Measurements from ENCODE around the gene HTATIP2. TPM values are rescaled to one million over a fixed set of nuclear protein-coding genes. Genes with fewer than 3 reads are reported as not detected.

The HTATIP2 gene
- total and polyA plus RNA-seq, 2 of the 4 experiments (the other 2 are of a cell fraction): 7.2 to 11.6 TPM

DNA sequence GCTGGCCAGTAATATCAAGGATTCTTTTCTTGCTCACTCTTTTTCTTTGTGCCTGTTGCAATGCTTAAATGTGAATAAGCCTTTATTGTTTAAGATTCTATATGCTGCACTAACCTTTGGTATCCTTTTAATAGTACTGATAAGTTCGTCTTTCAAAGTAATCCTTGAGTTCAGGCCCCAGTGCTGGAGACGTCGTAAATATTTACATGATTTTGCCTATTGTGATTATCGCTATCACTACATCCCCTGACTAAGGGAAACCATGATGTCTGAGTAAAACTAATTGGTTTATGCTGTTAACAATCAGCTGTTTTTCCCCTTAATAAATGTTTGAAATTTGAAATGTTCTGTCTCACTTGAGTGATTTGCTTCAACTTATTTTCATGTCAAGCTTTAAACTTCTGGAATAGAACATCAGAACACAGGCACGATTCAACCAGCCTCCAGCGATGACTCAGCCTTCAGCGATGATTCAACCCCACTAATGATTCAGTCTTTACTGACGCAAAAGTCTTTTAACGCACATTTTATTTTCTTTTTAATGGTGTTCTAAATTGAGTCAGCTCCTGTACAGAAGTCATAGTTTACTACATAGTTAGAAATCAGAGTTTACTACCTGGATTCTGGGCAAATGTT lies 3.9 kb downstream of the HTATIP2 start (continued):
- TF ChIP-seq FOS (IDR thresholded peaks at IDR 0.05; ENCODE audit: low read depth, low read length): peak; percentile 99

DNA sequence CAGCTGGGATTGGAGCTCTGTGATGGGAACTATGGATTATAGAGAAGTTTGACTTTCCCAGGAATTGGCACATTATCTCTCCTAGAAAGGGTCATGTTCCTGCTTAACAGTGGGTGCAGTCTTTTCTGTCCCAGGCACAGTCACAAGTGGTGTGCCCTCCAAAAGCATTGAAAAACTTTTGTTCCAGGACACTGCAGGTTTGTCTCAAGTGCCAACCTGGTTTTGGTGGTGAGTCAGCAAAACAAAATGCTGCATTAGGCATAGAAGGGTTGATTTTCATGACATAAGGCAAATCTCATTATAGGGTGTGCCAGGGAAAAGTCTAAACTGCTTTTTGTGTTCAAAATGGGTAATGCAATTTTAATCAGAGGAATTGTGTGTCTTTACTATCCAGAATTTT lies 4.9 kb downstream of the HTATIP2 start:
- Histone ChIP-seq H3K79me1 (ENCODE audit: low read depth in 1 of 2, low read length in 2 of 2) (peaks cover 13 to 23% of the 10 kb centered on the region in 2 experiments), H2BK5ac (ENCODE audit: low read depth, low read length, poor library complexity, severe bottlenecking) (peak overlapping the region; percentile 49), H3K4me1 (ENCODE audit: control insufficient read depth, insufficient read depth, low read length) (peaks cover 17% of the 10 kb centered on the region), H3K27ac (ENCODE audit: insufficient read depth, low read length) (peak overlapping the region; percentile 26), H3K56ac (ENCODE audit: extremely low read depth, insufficient read depth, low read length) (peak overlapping the region; percentile 43; the same call in 1 of the 2 replicates), H3K23ac (ENCODE audit: low read depth, low read length) (peak overlapping the region; percentile 39; the same call in 1 of the 2 replicates), H4K8ac (ENCODE audit: low read depth in 2 of 2, low read length in 2 of 2) (peak overlapping the region; percentile 20 to 37; a peak in 3 of 4 replicates), H3K9me1 (ENCODE audit: insufficient read depth, low read length) (peaks cover 4% of the 10 kb centered on the region), H2AK9ac (replicated peaks; ENCODE audit: low read depth, low read length, poor library complexity) (no peak overlapping the region), H4K20me1 (ENCODE audit: insufficient read depth, low read length) (no peaks in the 10 kb centered on the region), H3K4ac (ENCODE audit: low read depth, low read length) (peak overlapping the region; percentile 32), H2BK20ac (ENCODE audit: low read depth, low read length) (peak overlapping the region; percentile 89), H3K14ac (replicated peaks; ENCODE audit: low read depth, low read length) (peak overlapping the region; percentile 70), H3K4me3 (ENCODE audit: insufficient read depth, low read depth, low read length) (no peak overlapping the region), H3K27me3 (ENCODE audit: control insufficient read depth, insufficient read depth, low read length) (no peaks in the 10 kb centered on the region), H2AFZ (replicated peaks; ENCODE audit: low read length, poor library complexity) (no peak overlapping the region), H3K4me2 (ENCODE audit: low read depth, low read length) (no peak overlapping the region; the same call in 1 of the 2 replicates), H4K91ac (ENCODE audit: insufficient read depth, low read depth, low read length) (peak overlapping the region; percentile 73), H3K18ac (ENCODE audit: low read depth, low read length) (peak overlapping the region; percentile 17), H3K9me3 (ENCODE audit: control insufficient read depth, insufficient read depth, low read length) (no peaks in the 10 kb centered on the region), H3K36me3 (ENCODE audit: control insufficient read depth, insufficient read depth, low read length) (0 out of 2 replicates have a peak, but pooled peaks cover 1% of the 10 kb centered on the region), H2AK5ac (ENCODE audit: low read depth, low read length) (peak overlapping the region; percentile 81), H2BK120ac (ENCODE audit: low read depth, low read length) (peak overlapping the region; percentile 74; the same call in 1 of the 2 replicates), H2BK15ac (ENCODE audit: low read depth, low read length) (peak overlapping the region; percentile 88), H3K9ac (ENCODE audit: low read depth, low read length) (no peak overlapping the region), H4K5ac (ENCODE audit: low read depth, low read length) (peak overlapping the region; percentile 38; the same call in 1 of the 2 replicates)
- no peak for DNase-seq
- dilution Hi-C loops (cut with HindIII; ENCODE audit: low sequenced_read_pairs, unreplicated experiment): no loop called here
- ChIA-PET CTCF (no interaction called here), POLR2A (ENCODE audit: unreplicated experiment) (no interaction called here)
- intact Hi-C loops (cut with micrococcal nuclease): no loop called here
- BruUV-seq (replicated peaks): no TSS peak
- TF ChIP-seq FOS (IDR thresholded peaks at IDR 0.05; ENCODE audit: low read depth, low read length): no peak
- TF ChIP-seq CHD1 (IDR thresholded peaks at IDR 0.05; ENCODE audit: low read depth, low read length): no peak
- TF ChIP-seq MAFK (IDR thresholded peaks at IDR 0.05; ENCODE audit: low read depth, low read length): peak; percentile 59; the same call in 1 of the 2 replicates
- no peak for ATAC-seq (ENCODE audit: low read depth)
- in situ Hi-C loops (cut with MboI; ENCODE audit: low sequenced_read_pairs): loop anchor here (25.0 kb wide), 1 partner anchor 431 kb away; no protein-coding TSS in a partner anchor

Measured in IMR-90 (cell line).